22Rv1 (cell line): Measurements from ENCODE around the gene PLEKHJ1.

Experiments
- ZFX ChIP-seq: fragments of 450-650 bp; IDR thresholded peaks from 2 replicates; pipeline ENCODE4 v1.6.1; 2017; ENCODE audit warnings: antibody characterized with exemption, borderline replicate concordance
- TF ChIP-seq, protein P1 (sequence below): fragments of 450-650 bp; IDR thresholded peaks from 2 replicates; pipeline ENCODE4 v1.5.1; 2017; ENCODE audit warnings: mild to moderate bottlenecking

GRCh38 chr19:2246014-2246620, 10.0 kb upstream of the PLEKHJ1 start:
- TF ChIP-seq, protein P1, sequence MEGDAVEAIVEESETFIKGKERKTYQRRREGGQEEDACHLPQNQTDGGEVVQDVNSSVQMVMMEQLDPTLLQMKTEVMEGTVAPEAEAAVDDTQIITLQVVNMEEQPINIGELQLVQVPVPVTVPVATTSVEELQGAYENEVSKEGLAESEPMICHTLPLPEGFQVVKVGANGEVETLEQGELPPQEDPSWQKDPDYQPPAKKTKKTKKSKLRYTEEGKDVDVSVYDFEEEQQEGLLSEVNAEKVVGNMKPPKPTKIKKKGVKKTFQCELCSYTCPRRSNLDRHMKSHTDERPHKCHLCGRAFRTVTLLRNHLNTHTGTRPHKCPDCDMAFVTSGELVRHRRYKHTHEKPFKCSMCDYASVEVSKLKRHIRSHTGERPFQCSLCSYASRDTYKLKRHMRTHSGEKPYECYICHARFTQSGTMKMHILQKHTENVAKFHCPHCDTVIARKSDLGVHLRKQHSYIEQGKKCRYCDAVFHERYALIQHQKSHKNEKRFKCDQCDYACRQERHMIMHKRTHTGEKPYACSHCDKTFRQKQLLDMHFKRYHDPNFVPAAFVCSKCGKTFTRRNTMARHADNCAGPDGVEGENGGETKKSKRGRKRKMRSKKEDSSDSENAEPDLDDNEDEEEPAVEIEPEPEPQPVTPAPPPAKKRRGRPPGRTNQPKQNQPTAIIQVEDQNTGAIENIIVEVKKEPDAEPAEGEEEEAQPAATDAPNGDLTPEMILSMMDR, result no peak
- no peak for TF ChIP-seq ZFX
